Activated CD8-positive, alpha-beta memory T cell treated with anti-CD3 and anti-CD28 coated beads, Interleukin-2, amount 50 U/mL, for 4 hours (primary cell): ENCODE results near the gene UQCRC2.
"Not testable (repeated sequence)": the region's sequence is repeated elsewhere in the genome, so short reads cannot be mapped to it uniquely, and the experiment has no call there.

ENCODE experiments used
- DNase-seq: peaks from one replicate; pipeline ENCODE4 v3.0.0-alpha.2; 2020

Gene UQCRC2

GRCh38 chr16:21984062-21984461, 30.9 kb downstream of the UQCRC2 start:
- DNase-seq, result no peak

GRCh38 chr16:21985524-21985923, 32.4 kb downstream of the UQCRC2 start:
- DNase-seq, result no peak

DNA sequence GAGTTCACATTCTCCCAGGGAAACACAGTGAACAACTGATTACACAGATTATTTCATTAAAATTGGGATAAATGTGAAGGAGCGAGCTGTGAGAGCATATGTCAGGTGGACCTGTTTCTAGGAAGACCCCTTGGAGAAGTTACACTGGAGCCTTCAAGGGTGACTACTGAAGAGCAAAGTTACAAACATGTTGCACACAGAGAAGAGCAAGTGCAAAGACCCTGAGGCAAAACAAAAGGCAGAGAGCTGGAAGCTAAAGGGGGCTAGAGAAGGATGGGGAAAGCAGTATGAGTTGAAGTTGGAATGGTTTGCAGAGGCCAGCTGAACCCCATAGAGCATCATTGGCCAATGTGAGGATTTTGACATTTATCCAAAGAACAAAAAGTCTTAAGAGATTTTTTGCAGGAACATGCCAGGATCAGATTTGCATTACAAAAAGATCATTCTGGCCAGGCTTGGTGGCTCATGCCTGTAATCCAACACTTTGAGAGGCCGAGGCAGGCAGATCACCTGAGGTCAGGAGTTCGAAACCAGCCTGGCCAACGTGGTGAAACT, 33.6 kb downstream of the UQCRC2 start:
- DNase-seq, result no peak

DNA sequence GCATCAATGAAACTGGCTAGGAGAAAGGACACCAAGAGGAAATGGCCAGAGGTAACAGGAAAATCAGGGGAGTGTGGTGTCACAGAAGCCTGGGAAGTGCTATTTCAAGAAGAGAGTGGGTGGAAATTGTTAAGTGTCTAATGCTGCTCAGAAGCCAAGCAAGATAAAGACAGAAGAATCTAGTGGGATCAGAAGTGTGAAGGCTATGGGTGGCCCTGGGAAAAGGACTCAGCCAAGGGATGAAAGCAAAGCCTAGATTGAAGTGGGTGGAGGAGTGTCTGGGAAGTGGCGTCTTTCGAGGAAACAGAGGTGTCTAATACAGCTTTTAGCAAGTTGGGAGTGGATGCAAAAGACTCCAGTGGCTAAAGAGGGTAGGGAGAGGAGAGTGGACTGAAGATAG, 34.3 kb downstream of the UQCRC2 start:
- no peak for DNase-seq

DNA sequence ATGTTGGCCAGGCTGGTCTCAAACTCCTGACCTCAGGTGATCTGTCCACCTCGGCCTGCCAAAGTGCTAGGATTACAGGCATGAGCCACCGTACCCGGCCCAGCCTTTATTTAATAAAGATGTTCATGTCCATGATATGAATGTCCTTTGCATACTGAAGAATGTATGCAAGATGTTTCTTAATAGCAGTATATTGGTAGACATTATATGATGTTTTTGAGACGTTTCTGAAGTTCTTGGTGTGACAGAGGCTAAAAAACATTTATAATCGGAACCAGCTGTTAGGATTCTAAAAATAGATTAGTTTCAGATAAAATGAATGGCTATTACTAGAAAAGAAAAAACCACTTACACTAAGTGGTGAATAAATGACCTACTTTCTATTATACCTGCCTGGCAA, 36.0 kb downstream of the UQCRC2 start:
- DNase-seq, result no peak

GRCh38 chr16:21989751-21990150, 36.6 kb downstream of the UQCRC2 start:
- no peak for DNase-seq

- DNase-seq, result no peak
These were observed 37.3 kb downstream of the UQCRC2 start for GRCh38 chr16:21990381-21990944.

DNA sequence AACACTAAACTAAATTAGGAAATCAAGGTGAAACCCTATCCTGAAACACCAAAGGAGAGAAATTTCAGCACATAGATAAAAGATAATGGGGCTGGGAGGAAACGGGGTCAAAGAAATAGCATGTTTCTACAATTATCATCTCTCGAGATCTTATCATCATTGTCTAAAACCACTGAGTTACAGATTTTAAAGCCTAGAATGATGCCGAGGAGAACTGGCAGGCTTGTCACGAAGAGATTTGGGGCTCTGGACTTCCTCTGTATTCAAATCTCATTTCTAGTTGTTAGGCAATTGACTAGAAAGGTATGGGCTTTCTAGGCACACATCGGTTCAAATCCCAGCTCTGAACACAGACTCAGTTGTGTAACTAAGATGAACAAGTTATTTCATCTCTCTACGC, 38.5 kb downstream of the UQCRC2 start:
- DNase-seq, result no peak

GRCh38 chr16:21994856-21995465, 41.8 kb downstream of the UQCRC2 start:
- no peak for DNase-seq

DNA sequence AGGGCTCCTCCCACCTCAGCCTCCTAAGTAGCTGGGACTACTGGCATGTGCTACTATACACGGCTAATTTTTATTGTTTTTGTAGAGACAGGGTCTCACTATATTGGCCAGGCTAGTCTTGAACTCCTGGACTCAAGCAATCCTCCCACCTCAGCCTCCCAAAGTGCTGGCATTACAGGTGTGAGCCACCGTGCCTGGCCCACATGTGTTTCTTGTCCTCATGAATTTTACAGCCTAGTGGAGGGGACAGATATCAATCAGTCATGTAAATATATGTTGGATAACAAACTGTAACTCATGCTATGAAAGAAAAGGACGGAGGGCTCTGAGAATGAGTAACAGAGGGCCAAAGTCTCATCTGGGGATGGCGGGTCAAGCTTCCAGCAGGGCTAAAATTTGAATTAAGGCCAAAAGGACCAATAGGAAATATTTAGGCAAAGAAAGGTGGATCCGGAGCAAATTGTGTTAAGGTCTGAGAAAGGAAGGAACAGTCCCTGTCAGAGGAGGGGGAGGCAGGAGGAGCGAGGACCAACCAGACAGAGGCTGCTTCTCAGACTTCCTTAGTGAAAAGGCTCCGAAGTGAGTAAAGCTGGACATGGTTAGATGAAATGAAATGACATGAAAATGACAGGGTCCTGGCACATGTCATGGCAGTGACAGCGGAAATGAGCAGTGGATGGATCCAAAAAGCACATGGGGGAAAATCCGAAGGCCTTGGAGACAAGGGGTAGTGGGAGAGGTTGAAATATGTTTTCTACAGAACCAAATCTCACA, 43.9 kb downstream of the UQCRC2 start:
- DNase-seq, result no peak

- no peak for DNase-seq
These were observed 44.7 kb downstream of the UQCRC2 start for GRCh38 chr16:21997697-21998480.

GRCh38 chr16:22001591-22001990, 48.4 kb downstream of the UQCRC2 start:
- DNase-seq, result no peak

DNA sequence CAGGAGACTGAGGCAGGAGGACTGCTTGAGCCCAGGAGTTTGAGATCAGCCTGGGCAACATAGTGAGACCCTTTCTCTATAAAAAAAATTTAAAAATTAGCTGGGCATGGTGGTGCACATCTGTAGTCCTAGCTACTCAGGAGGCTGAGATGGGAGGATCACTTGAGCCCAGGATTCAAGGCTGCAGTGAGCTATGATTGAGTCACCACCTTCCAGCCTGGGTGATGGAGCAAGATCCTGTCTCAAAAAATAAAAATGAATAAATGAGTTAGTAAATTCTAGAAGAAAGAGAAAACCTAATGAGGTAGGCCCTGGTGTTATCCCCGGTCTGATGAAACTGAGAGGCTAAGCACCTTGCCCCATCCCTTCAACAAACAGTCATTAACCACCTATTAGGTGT, 48.9 kb downstream of the UQCRC2 start:
- not testable (repeated sequence) for DNase-seq

GRCh38 chr16:22003195-22003594, 50.0 kb downstream of the UQCRC2 start:
- no peak for DNase-seq

- no peak for DNase-seq
These were observed 51.2 kb downstream of the UQCRC2 start for GRCh38 chr16:22004341-22004740.

DNA sequence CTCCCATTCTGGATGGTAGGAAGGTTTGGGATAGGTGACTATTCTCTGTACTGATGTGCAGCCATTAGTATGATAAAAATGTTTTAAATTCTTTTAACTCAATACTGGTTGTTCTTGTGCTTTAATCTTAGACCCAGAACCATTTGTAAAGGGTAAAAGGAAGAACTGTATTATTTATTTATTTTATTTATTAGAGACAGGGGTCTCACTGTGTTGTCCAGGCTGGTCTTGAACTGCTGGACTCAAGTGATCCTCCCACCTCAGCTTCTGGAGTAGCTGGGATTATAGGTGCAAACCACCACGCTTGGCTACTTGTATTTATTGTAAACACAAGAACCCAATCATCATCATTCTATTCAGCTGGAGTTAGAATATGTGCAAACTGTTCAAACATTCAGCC, 52.6 kb downstream of the UQCRC2 start:
- DNase-seq, result no peak

DNA sequence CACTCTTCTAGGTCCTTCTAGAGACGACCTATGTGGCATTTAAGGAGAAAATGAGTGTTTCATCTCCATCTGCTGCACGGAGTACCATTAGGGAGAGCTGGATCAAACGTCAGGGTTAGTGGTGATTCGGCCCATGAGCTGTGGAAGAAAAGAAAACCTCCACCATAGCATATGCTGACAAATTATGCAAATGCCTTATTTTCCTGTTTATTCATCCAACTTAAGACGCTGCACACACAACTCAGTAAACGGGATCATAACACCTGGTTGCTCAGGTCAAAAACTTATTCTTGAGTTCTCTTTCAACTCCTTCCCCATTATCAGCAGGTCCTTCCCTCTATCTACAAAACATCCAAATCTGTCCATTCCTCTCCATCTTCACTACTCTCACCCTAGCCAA, 53.5 kb downstream of the UQCRC2 start:
- no peak for DNase-seq

DNA sequence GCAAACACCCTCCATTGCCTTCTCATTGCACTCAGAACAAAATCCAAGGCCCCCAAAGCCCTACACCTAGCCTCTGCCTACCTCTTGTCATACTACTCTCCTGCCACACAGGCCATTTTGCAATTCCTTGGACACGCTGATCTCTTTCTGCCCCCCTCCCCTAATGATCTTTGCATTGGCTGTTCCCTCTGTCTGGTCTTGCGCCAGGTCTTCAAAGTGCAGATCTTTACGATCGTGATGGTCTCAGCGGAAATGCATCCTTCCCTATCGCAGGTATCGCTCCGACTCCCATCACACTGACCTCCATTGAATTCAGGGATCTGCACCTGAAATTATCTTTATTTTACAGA, 54.0 kb downstream of the UQCRC2 start:
- no peak for DNase-seq

GRCh38 chr16:22007509-22008214, 54.5 kb downstream of the UQCRC2 start, which contains the start of gene MOSMO:
MOSMO (plus strand) TSS chr16:22008111; CDS start chr16:22008302, 191 bp downstream.
- DNase-seq, result peak; percentile 73

DNA sequence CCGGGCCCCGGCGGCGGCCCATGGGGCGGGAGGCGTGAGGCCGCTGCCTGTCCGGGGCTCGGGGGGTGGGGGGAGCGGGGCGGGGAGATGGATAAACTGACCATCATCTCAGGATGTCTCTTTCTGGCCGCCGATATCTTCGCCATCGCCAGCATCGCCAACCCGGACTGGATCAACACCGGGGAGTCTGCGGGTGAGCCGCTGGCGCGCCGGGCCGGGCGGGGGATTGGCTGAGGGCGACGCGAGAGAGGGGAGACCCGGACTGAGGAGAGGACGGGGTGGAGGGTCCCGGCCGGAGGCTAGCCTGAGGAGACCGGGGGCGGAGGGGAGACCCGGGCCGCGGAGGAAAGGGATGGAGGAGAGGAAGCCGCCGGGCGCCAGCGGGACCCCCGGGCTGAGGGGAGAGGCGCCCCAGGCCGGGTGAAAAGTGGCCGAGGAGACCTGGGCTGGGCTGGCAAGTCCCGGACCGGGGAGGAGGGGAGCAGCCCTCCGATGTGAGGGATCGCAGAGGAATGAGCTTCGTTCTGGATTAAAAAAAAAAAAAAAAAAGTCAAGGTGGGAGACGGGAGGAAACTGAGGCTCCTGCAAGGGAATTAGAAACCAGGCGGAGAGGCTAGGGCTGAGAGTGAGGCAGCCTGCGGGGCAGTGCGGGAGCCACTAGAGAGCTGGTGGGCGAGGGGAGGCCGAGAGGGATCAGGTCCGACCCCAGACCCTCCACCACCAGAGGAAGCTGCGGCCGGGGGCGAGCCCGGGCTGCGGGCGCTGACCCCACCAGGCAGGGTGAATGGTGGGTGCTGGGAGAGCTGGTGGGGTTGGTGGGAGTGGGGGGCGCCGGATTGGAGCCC, 55.3 kb downstream of the UQCRC2 start:
- DNase-seq, result peak; percentile 24

- no peak for DNase-seq
These were observed 57.7 kb downstream of the UQCRC2 start for GRCh38 chr16:22010902-22011301.

DNA sequence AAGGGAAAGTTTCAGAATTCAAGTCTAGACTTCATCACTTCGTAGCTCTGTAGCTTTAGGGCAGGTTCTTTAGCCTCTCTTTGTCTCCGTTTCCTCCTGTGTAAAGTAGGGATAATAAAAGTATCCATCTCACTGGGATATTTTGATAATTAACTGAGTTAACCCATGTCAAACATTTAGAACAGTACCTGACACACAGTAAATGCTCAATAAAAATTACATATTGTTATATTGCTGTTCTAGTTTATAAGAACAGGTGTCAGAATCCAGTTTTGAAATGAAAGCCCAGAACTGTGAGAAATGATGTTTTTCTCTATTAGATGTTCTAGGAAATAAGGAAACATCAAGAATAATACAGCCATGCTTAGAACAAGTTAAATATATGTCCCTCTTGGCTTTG, 59.1 kb downstream of the UQCRC2 start:
- no peak for DNase-seq
